Lower leg skin (tissue), 3 donors: ENCODE data around the gene CACNA1I.

ENCODE experiments used
- CTCF ChIP-seq, 3 donors: fragments of 450-650 bp; IDR thresholded peaks; one replicate each; pipeline ENCODE4 v1.5.1; 2016; ENCODE audit warnings: antibody characterized with exemption in 3 of 3, mild to moderate bottlenecking in 3 of 3, moderate library complexity in 2 of 3
- POLR2A ChIP-seq, 2 donors: fragments of 450-650 bp; IDR thresholded peaks; one replicate each; pipeline ENCODE4 v1.6.1; 2016 to 2017; ENCODE audit warnings: antibody characterized with exemption in 2 of 2, mild to moderate bottlenecking in 1 of 2, moderate library complexity in 1 of 2

- TF ChIP-seq CTCF (IDR thresholded peaks at IDR 0.05) (no peak), POLR2A (IDR thresholded peaks at IDR 0.05) (no peak)
Measured at GRCh38 chr22:39656495-39657490, 86.2 kb downstream of the CACNA1I start.
